ENCODE measurements around the gene WDCP.

Gene WDCP

DNA sequence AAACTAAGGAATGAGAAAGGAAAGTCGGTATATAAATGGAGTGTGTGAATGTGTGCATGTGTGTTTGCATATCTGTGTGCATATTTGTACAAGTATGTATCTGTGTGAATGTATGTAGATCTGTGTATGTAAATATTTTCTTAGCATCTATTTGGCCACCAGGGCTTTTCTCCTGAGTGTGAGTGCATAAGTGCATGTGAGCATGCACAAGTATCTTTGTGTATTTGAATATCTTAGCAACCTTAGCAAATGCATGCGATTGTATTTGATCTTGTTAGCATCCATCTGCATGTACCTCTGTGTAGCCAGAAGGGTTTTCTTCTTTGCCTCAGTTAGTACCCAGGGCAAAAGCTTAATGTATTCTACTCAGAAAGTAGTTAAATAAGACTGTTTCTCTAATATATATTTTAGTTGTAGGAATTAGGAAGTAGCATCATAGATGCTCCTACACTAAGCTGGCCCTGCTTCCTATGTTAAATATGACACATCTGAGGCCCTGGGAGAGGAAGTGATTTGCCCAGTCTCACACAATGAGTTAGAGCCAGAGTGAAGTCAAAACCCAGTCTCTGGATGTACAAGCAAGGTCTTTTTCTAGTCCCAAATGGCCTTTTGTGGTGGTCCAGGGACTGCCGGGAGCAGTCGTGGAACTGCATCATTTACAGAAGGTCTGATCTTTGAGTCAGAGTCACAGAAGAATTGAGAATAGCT is 11.5 kb upstream of the WDCP start:
- Histone ChIP-seq H3K9me3 (ENCODE audit: control insufficient read depth, insufficient read depth, low read length) (no peaks in the 10 kb centered on the region), H3K79me2 (ENCODE audit: control insufficient read depth, low read length) (no peaks in the 10 kb centered on the region), H3K27ac (ENCODE audit: low read depth, low read length) (no peak overlapping the region), H3K4me1 (ENCODE audit: control insufficient read depth, low read length) (peaks cover 8% of the 10 kb centered on the region), H3K36me3 (ENCODE audit: control insufficient read depth, low read length) (no peaks in the 10 kb centered on the region), H3K9me2 (replicated peaks; ENCODE audit: control insufficient read depth, low read length) (no peaks in the 10 kb centered on the region), H3F3A (ENCODE audit: control insufficient read depth, insufficient read depth) (no peaks in the 10 kb centered on the region), H3K27me3 (ENCODE audit: control insufficient read depth, low read length) (no peaks in the 10 kb centered on the region), H3K4me2 (ENCODE audit: low read length) (no peak overlapping the region), H4K20me1 (ENCODE audit: control insufficient read depth, insufficient read depth, low read depth, low read length) (no peaks in the 10 kb centered on the region), H3K4me3 (ENCODE audit: low read length) (no peak overlapping the region)
- TF ChIP-seq, protein P1, sequence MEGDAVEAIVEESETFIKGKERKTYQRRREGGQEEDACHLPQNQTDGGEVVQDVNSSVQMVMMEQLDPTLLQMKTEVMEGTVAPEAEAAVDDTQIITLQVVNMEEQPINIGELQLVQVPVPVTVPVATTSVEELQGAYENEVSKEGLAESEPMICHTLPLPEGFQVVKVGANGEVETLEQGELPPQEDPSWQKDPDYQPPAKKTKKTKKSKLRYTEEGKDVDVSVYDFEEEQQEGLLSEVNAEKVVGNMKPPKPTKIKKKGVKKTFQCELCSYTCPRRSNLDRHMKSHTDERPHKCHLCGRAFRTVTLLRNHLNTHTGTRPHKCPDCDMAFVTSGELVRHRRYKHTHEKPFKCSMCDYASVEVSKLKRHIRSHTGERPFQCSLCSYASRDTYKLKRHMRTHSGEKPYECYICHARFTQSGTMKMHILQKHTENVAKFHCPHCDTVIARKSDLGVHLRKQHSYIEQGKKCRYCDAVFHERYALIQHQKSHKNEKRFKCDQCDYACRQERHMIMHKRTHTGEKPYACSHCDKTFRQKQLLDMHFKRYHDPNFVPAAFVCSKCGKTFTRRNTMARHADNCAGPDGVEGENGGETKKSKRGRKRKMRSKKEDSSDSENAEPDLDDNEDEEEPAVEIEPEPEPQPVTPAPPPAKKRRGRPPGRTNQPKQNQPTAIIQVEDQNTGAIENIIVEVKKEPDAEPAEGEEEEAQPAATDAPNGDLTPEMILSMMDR (IDR thresholded peaks at IDR 0.05; ENCODE audit: low read depth, low read length, poor library complexity, severe bottlenecking) = no peak
- no peak for TF ChIP-seq EZH2phosphoT487 (IDR thresholded peaks at IDR 0.05; ENCODE audit: borderline replicate concordance, low read length)

DNA sequence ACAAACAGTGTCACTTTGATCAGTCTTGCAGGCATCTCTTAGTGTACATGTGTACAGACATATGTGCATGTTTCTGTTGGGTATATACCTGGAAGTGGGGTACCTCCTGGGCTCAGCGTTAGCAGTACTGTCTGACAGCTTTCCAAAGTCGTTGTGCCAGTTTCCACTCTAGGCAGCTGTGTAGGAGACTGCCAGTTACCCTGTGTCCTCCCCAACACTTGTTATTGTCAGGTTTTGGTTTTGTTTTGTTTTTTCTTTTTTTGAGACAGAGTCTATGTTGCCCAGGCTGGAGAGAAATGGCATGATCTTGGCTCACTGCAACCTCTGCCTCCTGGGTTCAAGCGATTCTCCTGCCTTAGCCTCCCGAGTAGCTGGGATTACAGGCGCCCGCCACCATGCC is 8.6 kb upstream of the WDCP start:
- Histone ChIP-seq H3K4me1 (ENCODE audit: control insufficient read depth, low read length) (peaks cover 8% of the 10 kb centered on the region), H4K20me1 (ENCODE audit: control insufficient read depth, insufficient read depth, low read depth, low read length) (no peaks in the 10 kb centered on the region), H3F3A (ENCODE audit: control insufficient read depth, insufficient read depth) (peaks cover 5% of the 10 kb centered on the region), H3K36me3 (ENCODE audit: control insufficient read depth, low read length) (no peaks in the 10 kb centered on the region), H3K4me2 (ENCODE audit: low read length) (no peak overlapping the region), H3K9me3 (ENCODE audit: control insufficient read depth, insufficient read depth, low read length) (no peaks in the 10 kb centered on the region), H3K4me3 (ENCODE audit: low read length) (no peak overlapping the region), H3K27ac (ENCODE audit: low read depth, low read length) (no peak overlapping the region), H3K79me2 (ENCODE audit: control insufficient read depth, low read length) (no peaks in the 10 kb centered on the region), H3K27me3 (ENCODE audit: control insufficient read depth, low read length) (peaks cover 11% of the 10 kb centered on the region), H3K9me2 (replicated peaks; ENCODE audit: control insufficient read depth, low read length) (no peaks in the 10 kb centered on the region)
- TF ChIP-seq EZH2phosphoT487 (IDR thresholded peaks at IDR 0.05; ENCODE audit: borderline replicate concordance, low read length) = no peak
- TF ChIP-seq, protein P1 (IDR thresholded peaks at IDR 0.05; ENCODE audit: low read depth, low read length, poor library complexity, severe bottlenecking) = no peak

- Histone ChIP-seq H3K4me2 (ENCODE audit: low read length) (no peak overlapping the region), H3K27ac (ENCODE audit: low read depth, low read length) (no peak overlapping the region), H3K9me2 (replicated peaks; ENCODE audit: control insufficient read depth, low read length) (no peaks in the 10 kb centered on the region), H3F3A (ENCODE audit: control insufficient read depth, insufficient read depth) (peaks cover 10% of the 10 kb centered on the region), H3K4me3 (ENCODE audit: low read length) (no peak overlapping the region), H3K79me2 (ENCODE audit: control insufficient read depth, low read length) (no peaks in the 10 kb centered on the region), H3K27me3 (ENCODE audit: control insufficient read depth, low read length) (peaks cover 23% of the 10 kb centered on the region), H4K20me1 (ENCODE audit: control insufficient read depth, insufficient read depth, low read depth, low read length) (no peaks in the 10 kb centered on the region), H3K4me1 (ENCODE audit: control insufficient read depth, low read length) (peaks cover 15% of the 10 kb centered on the region), H3K9me3 (ENCODE audit: control insufficient read depth, insufficient read depth, low read length) (no peaks in the 10 kb centered on the region), H3K36me3 (ENCODE audit: control insufficient read depth, low read length) (no peaks in the 10 kb centered on the region)
- TF ChIP-seq, protein P1 (IDR thresholded peaks at IDR 0.05; ENCODE audit: low read depth, low read length, poor library complexity, severe bottlenecking) = no peak
- TF ChIP-seq EZH2phosphoT487 (IDR thresholded peaks at IDR 0.05; ENCODE audit: borderline replicate concordance, low read length) = no peak
Measured at GRCh38 chr2:24054366-24055010, 7.3 kb upstream of the WDCP start.

Measured in DOHH2 (cell line).